HG03045 (cell line): ENCODE data around the gene PARD3B.

ENCODE experiments used
- ATAC-seq: cut with Tn5 transposase; IDR thresholded peaks from one replicate; pipeline ENCODE4 v1.9.1; 2021; ENCODE audit warnings: mild to moderate bottlenecking, moderate library complexity; ENCODE audit not compliant: unreplicated experiment

Gene PARD3B

DNA sequence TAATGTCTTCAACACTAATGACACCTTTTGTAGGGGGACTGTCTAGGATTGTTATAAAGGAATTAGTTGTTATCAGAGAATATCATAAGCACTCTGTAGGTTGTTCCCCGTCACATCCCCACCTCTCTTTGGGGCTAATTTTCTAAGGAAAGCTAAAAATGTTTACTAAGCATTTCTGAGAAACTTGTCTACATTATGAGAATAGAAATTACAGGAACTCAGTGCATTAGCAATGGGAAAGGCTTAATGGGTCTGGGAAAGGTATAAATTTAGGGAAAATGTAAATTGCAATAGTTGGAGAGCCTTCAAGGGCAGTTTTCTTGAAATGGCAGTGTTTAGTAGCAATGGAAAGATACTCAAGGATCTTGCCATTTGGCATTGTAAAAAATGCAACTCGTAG lies 879.8 kb downstream of the PARD3B start:
- no peak for ATAC-seq

DNA sequence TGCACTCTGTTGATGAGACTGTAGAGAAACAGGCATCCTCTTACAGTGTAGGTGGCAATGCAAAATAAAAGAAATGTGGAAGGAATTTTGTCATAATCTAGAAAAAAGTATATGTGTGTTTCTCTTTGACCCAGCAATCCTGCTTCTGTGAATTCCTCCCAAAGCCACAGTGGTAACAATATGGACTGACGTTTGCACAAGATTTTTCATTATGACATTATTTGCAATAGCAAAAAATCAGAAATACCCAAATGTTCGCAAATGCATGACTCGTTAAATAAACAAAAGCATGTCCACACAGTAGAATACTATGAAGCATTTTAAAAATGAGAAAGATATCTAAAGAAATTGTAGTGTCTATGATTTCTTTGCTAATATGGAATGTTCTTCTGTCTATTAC lies 881.8 kb downstream of the PARD3B start:
- ATAC-seq = no peak

DNA sequence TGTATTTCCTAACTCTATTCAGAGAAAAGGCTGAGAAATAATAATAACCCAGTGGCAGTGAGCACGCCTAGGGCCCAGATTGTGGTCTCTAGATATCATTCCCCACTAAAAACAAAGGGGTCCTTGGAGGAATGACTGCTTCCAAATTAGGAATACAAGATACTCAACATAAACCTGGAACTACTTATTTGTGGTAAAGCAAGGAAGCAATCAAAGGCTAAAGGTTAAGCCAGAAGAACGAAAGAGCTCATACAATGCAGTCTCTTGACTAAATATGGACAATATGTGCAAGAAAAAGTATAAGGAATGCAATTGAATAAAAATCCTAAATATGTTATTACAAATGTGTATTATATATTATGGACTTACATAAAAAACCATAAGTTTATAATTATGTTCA lies 883.5 kb downstream of the PARD3B start:
- ATAC-seq = no peak

DNA sequence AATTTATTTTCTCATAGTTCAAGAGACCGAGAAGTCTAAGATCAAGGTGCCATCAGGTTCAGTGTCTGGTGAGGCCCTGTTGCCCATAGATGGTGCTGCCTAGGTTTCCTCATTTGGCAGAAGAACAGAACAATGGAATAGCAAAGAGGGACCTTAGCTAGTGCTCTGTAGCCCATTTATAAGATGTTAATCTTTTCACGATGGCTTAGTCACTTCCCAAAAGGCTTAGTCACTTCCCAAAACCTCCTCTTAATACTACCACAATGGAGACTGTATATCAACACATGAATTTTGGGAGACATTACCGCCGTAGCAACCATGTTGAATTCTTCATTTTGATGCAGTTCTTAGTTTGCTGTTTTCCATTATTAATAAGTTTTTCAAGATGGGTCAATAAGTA lies 890.7 kb downstream of the PARD3B start:
- no peak for ATAC-seq

DNA sequence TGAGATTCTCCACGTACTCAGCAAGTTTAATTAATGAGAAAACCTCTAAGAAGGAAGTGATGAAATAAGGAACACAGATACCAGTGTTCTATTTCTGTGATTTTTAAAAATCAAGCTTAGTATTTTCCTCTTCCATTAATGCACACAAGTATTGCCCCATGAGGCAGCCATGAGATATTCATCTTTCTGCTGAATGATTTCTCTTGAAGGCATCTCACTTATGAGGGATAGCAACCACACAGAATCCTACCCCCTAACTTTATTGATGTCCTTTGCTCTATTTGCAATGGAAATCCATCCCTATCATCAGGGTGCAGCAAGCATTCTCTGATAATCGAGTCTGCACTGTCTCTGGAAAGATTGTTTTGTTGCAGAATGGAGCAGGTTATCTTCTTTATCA lies 893.0 kb downstream of the PARD3B start:
- no peak for ATAC-seq

DNA sequence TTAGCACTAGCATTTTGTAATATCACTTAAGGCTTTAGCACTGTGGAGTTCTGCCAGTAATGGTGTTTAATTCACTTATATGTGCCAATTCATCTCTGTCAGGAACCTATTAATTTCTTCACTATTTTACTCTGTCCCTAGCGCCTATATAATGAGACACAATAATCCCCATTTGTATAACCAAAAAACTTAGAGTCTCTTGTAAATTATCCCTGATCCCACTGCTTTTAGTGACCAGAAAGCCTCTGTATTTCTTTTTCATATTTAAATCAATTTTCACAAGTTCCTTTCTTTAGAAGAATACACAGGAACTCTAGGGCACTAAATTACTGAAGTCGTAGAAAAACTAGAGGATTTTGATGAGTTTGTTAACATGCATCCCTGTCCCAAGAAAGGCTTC lies 894.3 kb downstream of the PARD3B start:
- ATAC-seq = no peak

DNA sequence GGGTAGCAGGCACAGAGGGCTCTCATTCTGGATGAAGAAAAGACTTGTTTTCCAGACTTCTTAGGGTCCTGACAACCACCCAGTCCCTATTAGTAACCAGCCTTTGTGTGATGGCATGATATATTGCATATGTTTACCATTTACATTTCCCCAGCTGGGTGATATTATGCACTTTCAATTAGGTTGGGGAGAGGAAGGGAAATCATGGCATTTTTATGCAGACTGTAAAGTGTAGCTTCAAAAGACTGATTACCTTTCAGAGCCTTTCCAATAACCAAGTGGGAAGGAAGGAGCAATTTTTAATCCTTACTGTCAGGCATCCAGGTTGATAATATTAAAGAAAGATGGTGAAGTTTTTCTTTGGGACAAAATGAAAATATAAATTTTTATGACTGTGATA lies 896.2 kb downstream of the PARD3B start:
- ATAC-seq = no peak

DNA sequence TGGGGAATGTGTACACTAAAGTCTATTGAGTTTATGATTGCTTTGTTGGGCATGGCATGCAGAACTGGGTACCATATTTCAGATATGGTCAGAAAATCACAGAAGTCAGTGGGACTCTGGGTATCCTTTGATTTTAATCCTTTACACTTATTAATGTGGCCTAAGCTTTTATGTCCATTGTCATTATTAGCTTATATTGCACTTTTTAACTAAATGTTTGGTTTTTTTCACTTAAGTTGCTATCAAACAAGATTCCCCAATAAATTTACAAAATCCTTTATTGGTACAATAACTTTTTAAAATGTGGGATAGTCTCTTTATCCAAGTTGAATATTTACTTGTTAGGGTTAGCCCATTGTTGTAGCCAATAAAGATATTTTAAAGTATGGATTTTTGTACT lies 902.9 kb downstream of the PARD3B start:
- no peak for ATAC-seq

DNA sequence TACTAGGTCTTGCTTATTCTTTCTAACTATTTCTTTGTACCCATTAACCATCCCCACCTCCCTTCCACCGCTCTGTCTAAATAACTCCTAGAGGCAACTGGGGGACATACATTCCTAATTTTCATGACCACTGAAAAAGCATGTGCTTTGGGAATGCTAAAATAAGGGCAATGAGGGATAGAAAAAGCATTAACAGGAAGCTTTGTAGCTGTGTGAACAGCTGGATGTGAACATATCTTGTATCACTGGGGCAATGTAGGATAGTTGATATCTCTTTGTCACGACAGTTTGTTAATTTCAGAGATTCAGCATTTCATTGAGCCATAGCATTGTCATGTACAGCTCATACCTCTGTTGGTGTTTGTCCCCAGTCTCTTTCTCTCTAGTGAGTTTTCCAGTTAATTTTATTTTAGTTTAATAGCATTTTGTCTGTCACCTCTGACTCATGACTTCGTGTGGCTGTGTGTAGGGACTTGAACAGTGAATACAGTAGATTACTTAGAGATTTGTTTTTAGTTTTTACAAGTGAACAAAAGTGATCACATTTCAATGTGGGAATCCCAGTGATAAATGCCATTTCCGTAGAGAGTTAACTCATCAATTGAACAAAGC lies 906.7 kb downstream of the PARD3B start:
- no peak for ATAC-seq

DNA sequence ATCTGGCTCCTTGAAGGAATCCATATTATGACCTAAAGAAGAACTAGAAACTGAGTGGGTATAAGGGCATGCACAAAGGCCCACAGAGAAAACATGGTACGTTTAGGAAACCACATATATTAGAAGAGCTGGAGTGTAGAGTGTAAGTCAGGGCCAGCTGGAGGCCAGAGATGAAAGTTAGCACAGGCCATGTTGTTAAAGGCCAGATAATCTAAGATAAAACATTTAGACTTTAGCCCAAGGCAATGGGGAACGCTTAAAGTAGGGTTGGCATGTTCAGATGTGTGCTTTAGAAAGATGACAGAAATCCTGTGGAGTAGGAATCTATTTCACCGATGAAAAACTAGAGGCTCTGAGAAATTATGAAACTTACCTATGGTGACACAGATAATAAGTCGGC lies 907.9 kb downstream of the PARD3B start:
- no peak for ATAC-seq

DNA sequence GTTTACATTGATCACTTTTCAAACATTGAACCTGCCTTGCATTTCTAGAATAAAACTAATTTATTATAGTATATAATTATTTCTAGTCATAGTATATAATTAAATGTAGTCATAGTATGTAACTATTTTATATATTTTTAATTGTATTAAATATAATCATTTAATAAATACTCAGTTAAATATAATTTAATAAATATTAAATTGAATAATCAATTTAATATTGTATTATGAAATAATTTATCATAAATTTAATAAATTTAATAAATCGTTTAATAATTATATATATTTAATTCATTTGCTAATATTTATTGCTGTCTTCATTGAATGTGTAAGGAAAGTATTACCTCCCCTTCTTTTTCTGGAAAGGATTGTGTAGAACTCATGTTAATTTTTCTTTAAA lies 911.4 kb downstream of the PARD3B start:
- no peak for ATAC-seq

DNA sequence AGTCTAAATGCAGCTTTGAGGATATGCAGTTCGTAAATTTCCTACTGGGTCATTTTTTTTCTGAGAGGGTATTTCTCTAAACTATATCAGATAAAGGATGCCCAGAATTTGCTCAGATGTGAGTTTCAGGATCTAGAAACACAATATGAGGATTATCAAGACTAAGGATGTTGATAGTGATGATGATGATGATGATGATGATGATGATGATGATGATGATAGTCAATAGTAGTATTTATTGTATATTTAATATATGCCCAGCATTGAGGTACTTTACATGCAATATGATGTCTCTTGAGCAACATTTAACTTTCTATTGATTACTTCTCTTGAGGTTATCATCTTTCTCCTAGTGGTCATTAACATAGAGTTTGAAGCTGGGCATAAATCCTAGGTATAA lies 914.9 kb downstream of the PARD3B start:
- ATAC-seq = no peak

DNA sequence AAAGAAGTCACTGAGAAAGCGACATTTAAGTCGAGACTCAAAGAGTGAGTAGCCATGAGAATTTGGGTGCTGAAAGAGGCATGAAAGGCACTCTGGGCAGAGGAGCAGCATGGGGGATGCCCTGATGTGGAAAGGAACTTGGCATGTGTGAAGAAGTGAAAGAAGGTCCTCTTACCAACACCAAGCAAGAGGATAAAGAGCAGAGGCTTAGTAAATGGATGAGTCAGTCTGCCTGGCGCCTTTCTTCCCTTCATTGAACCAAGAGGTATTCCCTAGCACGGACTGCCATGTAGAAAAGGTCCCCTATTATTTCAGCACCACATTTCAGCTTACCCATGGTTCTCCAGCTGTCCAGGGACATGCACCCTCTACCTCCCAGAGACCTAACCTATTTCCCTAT lies 915.9 kb downstream of the PARD3B start:
- no peak for ATAC-seq

DNA sequence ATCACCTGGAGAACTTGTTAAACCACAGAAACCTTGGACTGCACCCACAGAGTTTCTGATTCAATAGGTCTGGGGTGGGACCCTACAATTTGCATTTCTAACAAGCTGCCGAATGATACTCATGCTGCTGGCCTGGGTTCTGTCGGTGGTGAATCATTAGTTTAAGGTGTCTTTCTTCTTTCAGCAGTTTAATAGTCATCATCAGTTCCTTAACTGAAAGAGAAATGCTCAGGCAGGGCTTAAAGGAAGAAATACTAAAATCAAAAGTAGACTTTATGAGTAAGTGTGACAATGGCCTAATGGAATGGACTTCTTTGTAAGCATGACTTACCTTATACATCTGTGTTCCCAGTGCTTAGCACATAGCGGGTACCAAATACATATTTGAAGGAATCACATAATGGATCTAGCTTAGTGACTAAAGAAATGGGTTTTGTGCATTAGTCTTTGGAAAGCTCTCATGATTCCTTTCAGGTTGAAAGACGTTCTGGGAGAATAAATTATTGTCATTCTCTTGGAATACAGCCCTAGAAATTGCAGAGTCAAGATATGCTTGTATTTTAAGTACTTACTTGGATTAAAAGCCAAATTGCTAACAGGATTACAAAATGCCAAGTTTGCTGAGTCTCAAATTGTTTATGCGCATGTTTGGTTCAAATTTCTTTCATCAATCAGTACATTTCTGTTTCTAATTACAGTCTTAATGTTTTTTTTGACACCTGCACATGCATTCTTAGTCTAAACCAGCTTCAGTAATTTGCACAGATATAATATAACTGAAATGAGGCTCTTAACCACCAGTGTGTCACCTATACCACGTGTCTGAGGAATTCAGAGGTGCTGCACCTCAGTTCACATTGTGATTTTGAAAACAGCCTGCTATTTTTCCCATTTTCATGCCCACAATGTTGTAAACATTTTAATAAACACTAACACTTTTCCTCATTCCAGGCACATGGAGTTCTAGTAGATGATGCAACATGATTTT lies 916.7 kb downstream of the PARD3B start:
- ATAC-seq = no peak

DNA sequence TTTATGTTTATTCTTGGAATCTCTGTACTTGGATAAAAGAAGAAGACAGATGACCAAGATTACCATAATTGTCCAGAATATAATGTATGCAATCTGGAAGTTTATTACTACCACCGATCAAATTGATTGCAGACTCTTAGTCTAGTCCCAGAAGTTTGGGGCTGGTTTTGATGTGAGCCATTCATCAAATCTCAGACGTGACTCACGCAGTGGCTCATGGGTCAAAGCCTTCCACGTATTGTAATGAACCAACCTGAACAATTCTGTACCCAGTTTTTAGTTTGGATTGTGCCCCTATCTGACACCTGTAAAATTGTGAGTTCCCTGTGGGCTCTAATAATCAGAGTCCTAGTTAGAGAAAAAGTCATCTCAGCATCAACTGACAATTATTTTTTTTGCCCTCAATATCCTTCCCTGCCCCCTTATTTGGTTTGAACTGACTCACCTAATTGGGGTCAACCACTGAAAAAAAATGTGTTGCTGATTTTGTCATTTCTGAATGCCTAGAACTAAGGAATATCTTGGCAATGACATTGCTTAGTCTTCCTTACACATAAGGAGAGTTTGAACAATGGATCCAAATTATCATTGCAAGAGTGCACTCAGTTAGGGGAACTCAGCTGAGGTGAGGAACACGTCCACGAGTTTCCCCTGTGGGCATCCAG lies 917.5 kb downstream of the PARD3B start:
- ATAC-seq = no peak

DNA sequence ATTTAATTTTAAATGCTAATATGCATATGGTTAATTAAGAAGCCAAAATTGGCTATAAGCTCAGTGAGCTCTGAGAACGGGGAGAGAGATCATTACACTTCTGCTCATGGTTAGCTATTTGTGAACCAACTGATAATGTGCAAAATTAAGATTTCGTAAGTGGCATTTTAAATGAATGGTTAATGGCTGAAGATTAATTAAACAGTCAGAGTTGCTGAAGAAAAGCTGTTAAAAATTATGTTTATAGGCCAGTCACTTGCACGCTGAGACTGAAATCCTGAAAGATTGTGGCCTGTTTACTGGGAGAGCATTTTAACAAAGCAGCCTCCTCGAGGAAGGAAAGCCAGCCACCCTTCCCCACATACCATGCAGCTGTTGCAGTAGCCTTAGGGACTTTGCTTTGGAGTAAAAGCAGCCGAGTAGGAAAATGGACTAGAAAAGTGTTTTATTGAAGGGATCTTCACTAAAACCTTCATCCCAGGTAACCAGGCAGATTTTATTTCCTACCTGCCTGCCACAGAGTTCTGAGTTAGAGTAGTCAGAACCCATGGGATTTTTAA lies 918.3 kb downstream of the PARD3B start:
- no peak for ATAC-seq

DNA sequence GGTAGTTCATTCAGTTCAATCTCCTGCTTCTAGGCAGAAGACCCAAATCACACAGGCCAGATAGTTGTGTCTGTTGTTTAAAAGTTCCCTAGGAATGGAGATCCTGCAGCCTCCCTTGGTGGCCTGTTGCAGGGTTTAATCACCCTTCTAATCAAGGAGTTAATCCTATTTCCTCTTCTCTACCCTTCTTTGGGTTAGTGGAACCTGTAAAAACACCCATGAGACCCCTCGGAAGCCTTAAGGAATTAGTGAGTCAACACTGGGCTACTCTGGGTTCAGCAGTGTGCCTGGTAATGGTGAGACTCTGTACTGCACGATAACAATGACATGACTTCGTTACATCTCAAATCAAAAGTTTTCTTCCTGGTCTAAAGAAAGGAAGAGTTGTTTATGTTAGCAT lies 919.4 kb downstream of the PARD3B start:
- ATAC-seq = no peak

DNA sequence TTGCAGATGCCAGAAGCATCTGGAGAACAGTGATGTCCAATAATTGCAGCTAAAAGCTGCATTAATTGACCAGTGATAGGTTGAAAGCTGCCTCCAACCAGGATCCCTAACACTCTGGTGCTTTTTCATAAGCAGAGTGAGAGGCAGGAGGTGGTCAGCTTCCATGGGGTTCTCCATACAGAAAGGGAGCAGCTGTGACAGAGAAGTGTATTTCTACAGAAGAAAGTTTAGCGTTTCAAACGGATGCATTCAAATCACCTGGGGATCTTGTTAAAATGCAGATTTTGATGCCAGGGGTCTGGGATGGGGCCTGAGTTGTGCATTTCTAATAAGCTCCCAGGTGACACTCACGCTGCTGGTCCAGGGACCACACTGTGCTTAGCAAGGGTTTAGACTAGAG lies 920.5 kb downstream of the PARD3B start:
- ATAC-seq = no peak

DNA sequence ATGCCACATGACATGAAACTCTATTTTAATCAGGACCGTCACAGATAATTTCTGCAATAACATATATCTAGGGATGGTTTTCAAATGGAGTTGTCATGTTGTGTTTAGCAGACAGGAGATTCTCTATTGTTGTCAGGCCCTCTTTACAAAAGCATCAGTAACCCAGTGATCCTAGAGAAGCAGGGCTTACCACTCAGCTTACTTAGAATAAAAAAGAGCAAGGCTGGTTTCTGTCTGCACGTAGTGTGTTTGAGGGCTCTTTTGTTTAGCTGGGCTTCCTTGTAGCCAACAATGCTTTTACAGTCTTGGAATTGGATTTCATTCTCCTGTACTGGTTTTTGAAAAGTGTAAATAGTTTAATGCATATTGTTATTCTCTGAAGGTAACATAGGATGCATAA lies 926.5 kb downstream of the PARD3B start:
- ATAC-seq = no peak

DNA sequence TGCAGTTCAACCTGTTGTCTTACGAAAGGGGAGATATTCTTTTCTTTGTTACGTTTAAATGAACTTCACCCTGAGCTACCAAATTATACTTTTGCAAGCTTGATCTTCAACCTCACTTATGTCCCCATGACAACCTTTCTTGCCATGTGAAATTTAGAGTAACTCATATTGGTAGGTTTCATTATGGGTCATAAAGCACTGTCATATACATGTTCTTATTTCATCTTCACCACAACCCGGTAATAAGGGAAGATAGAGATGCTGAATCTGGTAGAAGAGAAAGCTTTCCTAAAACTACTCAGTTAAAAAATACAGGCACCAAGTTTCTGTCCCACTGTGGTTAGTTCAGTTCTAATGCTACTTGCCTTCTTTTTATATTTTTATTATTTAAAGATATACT lies 928.5 kb downstream of the PARD3B start:
- ATAC-seq = no peak

DNA sequence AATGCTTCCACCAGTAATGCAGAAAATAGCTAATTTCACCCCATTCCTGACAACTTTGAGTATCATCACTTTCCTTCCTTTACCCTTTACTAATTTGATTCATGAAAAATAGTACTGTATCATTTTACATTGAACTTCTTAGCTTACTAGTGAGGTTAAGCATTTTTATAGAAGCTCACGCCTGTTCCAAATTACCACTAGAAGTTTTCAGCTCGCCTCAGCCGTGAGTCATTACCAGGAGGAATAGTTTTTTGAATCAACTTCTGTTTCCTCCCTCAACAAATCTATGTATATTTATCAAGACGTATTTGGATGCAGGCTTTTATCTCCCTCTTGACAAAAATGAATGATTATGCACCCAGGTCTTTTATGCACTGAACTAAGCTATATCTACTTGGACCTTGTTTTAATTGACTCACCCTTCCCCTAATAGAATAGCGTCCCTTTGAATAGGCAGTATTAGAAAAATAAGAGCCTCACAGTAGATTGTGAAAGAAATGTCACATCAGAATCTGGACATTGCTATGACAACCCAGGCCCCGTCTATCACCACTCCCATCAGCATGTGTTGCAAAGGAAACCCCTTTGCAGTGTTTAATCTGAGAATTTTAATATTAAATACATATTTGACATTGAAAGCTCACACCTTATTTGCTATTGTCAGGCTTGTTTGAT lies 929.6 kb downstream of the PARD3B start:
- no peak for ATAC-seq
